ENCODE measurements around the gene HCFC1R1.

DNA sequence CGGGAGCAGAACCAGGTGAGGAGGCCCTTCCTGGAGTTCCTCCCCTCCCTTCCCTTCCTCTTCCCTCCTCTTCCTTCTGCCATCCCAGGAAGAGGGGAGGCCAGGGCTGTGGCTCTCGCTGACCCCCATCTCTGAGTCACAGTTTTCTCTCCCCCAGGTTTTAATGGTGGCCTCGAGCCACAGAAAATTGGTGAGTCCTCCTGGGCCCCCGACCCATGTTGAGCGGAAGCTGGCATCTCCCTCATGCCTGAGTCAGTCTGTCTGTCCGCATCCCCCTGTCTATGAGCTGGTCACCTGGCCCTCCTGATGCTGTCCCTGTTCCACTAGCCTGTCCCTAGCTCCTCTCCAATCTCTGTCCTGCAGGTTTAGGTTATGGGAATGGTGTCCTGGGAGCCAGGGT lies 23.8 kb downstream of the HCFC1R1 start:
- TF ChIP-seq EZH2 (IDR thresholded peaks at IDR 0.05; ENCODE audit: borderline replicate concordance, low read depth, low read length, severe bottlenecking), result no peak
- TF ChIP-seq, protein P1, sequence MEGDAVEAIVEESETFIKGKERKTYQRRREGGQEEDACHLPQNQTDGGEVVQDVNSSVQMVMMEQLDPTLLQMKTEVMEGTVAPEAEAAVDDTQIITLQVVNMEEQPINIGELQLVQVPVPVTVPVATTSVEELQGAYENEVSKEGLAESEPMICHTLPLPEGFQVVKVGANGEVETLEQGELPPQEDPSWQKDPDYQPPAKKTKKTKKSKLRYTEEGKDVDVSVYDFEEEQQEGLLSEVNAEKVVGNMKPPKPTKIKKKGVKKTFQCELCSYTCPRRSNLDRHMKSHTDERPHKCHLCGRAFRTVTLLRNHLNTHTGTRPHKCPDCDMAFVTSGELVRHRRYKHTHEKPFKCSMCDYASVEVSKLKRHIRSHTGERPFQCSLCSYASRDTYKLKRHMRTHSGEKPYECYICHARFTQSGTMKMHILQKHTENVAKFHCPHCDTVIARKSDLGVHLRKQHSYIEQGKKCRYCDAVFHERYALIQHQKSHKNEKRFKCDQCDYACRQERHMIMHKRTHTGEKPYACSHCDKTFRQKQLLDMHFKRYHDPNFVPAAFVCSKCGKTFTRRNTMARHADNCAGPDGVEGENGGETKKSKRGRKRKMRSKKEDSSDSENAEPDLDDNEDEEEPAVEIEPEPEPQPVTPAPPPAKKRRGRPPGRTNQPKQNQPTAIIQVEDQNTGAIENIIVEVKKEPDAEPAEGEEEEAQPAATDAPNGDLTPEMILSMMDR (IDR thresholded peaks at IDR 0.05; ENCODE audit: borderline replicate concordance, extremely low read depth, low read length, poor library complexity, severe bottlenecking), result no peak
